HUES6 (cell line): Measurements from ENCODE around the gene SETD2.
"Not testable (repeated sequence)": the region's sequence is repeated elsewhere in the genome, so short reads cannot be mapped to it uniquely, and the experiment has no call there.

Experiments
- H3K27ac ChIP-seq: 2 replicates; pipeline ENCODE4 v1.7.0; 2013; ENCODE audit warnings: low read depth, mild to moderate bottlenecking, low read length, inconsistent platforms
- H3K27me3 ChIP-seq: 2 replicates; pipeline ENCODE4 v1.6.1; 2013; ENCODE audit warnings: low read length; ENCODE audit not compliant: control insufficient read depth, insufficient read depth
- H3K36me3 ChIP-seq: 2 replicates; pipeline ENCODE4 v1.6.1; 2013; ENCODE audit warnings: low read length; ENCODE audit not compliant: control insufficient read depth, insufficient read depth
- H3K4me1 ChIP-seq: 2 replicates; pipeline ENCODE4 v1.6.1; 2013; ENCODE audit warnings: low read length; ENCODE audit not compliant: control insufficient read depth, insufficient read depth
- H3K4me3 ChIP-seq: 2 replicates; pipeline ENCODE4 v1.5.1; 2013; ENCODE audit warnings: low read depth, low read length
- H3K9ac ChIP-seq: one replicate; pipeline ENCODE4 v1.6.1; 2013; ENCODE audit warnings: mild to moderate bottlenecking, low read length
- H3K9me3 ChIP-seq: 2 replicates; pipeline ENCODE4 v1.6.1; 2013; ENCODE audit warnings: low read depth, low read length; ENCODE audit not compliant: control insufficient read depth, insufficient read depth

The SETD2 gene

GRCh38 chr3:47145272-47145671, 18.6 kb downstream of the SETD2 start:
- Histone ChIP-seq H3K4me3 (no peak overlapping the region), H3K9ac (no peak overlapping the region), H3K36me3 (no peaks in the 10 kb centered on the region), H3K4me1 (peaks cover 16% of the 10 kb centered on the region), H3K9me3 (no peaks in the 10 kb centered on the region), H3K27me3 (no peaks in the 10 kb centered on the region), H3K27ac (no peak overlapping the region)

GRCh38 chr3:47143068-47143467, 20.8 kb downstream of the SETD2 start:
- Histone ChIP-seq H3K9ac (no peak overlapping the region), H3K4me3 (no peak overlapping the region), H3K4me1 (peaks cover 13% of the 10 kb centered on the region), H3K9me3 (no peaks in the 10 kb centered on the region), H3K27ac (no peak overlapping the region), H3K36me3 (no peaks in the 10 kb centered on the region), H3K27me3 (no peaks in the 10 kb centered on the region)

GRCh38 chr3:47142536-47142935, 21.4 kb downstream of the SETD2 start:
- peaks cover 13% of the 10 kb centered on the region for H3K4me1 ChIP-seq
- H3K27me3 ChIP-seq, H3K9me3 ChIP-seq, H3K9ac ChIP-seq, H3K4me3 ChIP-seq, H3K27ac ChIP-seq, H3K36me3 ChIP-seq: not testable (repeated sequence)

- H3K4me1 ChIP-seq: peaks cover 13% of the 10 kb centered on the region
- not testable (repeated sequence) for H3K4me3 ChIP-seq, H3K27me3 ChIP-seq, H3K36me3 ChIP-seq, H3K9me3 ChIP-seq, H3K9ac ChIP-seq, H3K27ac ChIP-seq
These were observed 22.9 kb downstream of the SETD2 start for GRCh38 chr3:47140973-47141461.

GRCh38 chr3:47140553-47140952, 23.4 kb downstream of the SETD2 start:
- H3K9me3 ChIP-seq, H3K9ac ChIP-seq, H3K27ac ChIP-seq, H3K27me3 ChIP-seq, H3K36me3 ChIP-seq, H3K4me3 ChIP-seq: not testable (repeated sequence)
- peaks cover 13% of the 10 kb centered on the region for H3K4me1 ChIP-seq

GRCh38 chr3:47134311-47134710, 29.6 kb downstream of the SETD2 start:
- Histone ChIP-seq H3K27ac (no peak overlapping the region), H3K4me1 (peaks cover 10% of the 10 kb centered on the region), H3K36me3 (no peaks in the 10 kb centered on the region), H3K9me3 (no peaks in the 10 kb centered on the region), H3K9ac (no peak overlapping the region), H3K4me3 (no peak overlapping the region), H3K27me3 (no peaks in the 10 kb centered on the region)

GRCh38 chr3:47133641-47134040, 30.3 kb downstream of the SETD2 start:
- Histone ChIP-seq H3K27ac (peak overlapping the region; percentile 57; the same call in 1 of the 2 replicates), H3K9me3 (no peaks in the 10 kb centered on the region), H3K9ac (no peak overlapping the region), H3K4me3 (no peak overlapping the region), H3K36me3 (no peaks in the 10 kb centered on the region), H3K27me3 (no peaks in the 10 kb centered on the region), H3K4me1 (peaks cover 10% of the 10 kb centered on the region)

GRCh38 chr3:47130557-47130956, 33.4 kb downstream of the SETD2 start:
- peaks cover 10% of the 10 kb centered on the region for H3K4me1 ChIP-seq
- H3K9me3 ChIP-seq: no peaks in the 10 kb centered on the region
- no peaks in the 10 kb centered on the region for H3K36me3 ChIP-seq
- no peak overlapping the region for H3K27ac ChIP-seq
- no peak overlapping the region for H3K4me3 ChIP-seq
- H3K27me3 ChIP-seq: no peaks in the 10 kb centered on the region
- H3K9ac ChIP-seq: no peak overlapping the region

GRCh38 chr3:47128137-47128536, 35.8 kb downstream of the SETD2 start:
- Histone ChIP-seq H3K9ac (no peak overlapping the region), H3K4me1 (no peaks in the 10 kb centered on the region), H3K4me3 (no peak overlapping the region), H3K27ac (no peak overlapping the region), H3K9me3 (no peaks in the 10 kb centered on the region), H3K36me3 (peaks cover 13% of the 10 kb centered on the region), H3K27me3 (no peaks in the 10 kb centered on the region)

- Histone ChIP-seq H3K4me3 (no peak overlapping the region), H3K27ac (no peak overlapping the region), H3K36me3 (peaks cover 48% of the 10 kb centered on the region), H3K27me3 (no peaks in the 10 kb centered on the region), H3K9ac (no peak overlapping the region), H3K4me1 (no peaks in the 10 kb centered on the region), H3K9me3 (peaks cover 5% of the 10 kb centered on the region; the same call in 1 of the 2 replicates)
These were observed 40.1 kb downstream of the SETD2 start for GRCh38 chr3:47123857-47124256.

GRCh38 chr3:47121409-47121808, 42.5 kb downstream of the SETD2 start:
- Histone ChIP-seq H3K36me3 (peaks cover 58% of the 10 kb centered on the region), H3K4me3 (no peak overlapping the region), H3K27me3 (no peaks in the 10 kb centered on the region), H3K27ac (no peak overlapping the region), H3K9ac (no peak overlapping the region), H3K9me3 (peaks cover 5% of the 10 kb centered on the region; the same call in 1 of the 2 replicates), H3K4me1 (no peaks in the 10 kb centered on the region)

GRCh38 chr3:47120138-47120537, 43.8 kb downstream of the SETD2 start:
- Histone ChIP-seq H3K9me3 (peaks cover 5% of the 10 kb centered on the region; the same call in 1 of the 2 replicates), H3K4me3 (no peak overlapping the region), H3K27me3 (no peaks in the 10 kb centered on the region), H3K4me1 (no peaks in the 10 kb centered on the region), H3K27ac (no peak overlapping the region), H3K36me3 (peaks cover 70% of the 10 kb centered on the region), H3K9ac (no peak overlapping the region)
